Endothelial cell of umbilical vein (primary cell): Measurements from ENCODE around the gene NCOA3. TPM values are rescaled to one million over a fixed set of nuclear protein-coding genes. Genes with fewer than 3 reads are reported as not detected.

Experiments
- BruUV-seq: library from RNA; stranded (reverse); fragments of 400-500 nt; replicated peaks from 2 replicates; lab custom pipeline; 2021; lab: Mats Ljungman, UMichigan
- CTCF ChIA-PET: fragments of 300-600, 350-600 bp; sonication (Branson Sonifier 250); formaldehyde crosslinking; loops from one replicate; lab custom pipeline; 2021; ENCODE audit warnings: antibody characterized with exemption, inconsistent platforms; lab: Charles Lee
- POLR2A ChIA-PET: fragments of 300-600, 350-600 bp; sonication (Branson Sonifier 250); formaldehyde crosslinking; loops from one replicate; lab custom pipeline; 2021; ENCODE audit warnings: antibody characterized with exemption, inconsistent platforms; lab: Charles Lee
- DNase-seq: peaks from one replicate; pipeline ENCODE4 v3.0.0-alpha.2; 2011; ENCODE audit warnings: low read depth, low spot score
- FAIRE-seq: peaks from 2 replicates; lab custom pipeline; 2011; peaks lifted over from hg19 to GRCh38; lab: Jason Lieb, UNC
- H2AFZ ChIP-seq: 2 replicates; pipeline ENCODE4 v1.6.0; 2012; ENCODE audit warnings: low read depth, low read length, control low read depth, inconsistent platforms
- H3K27ac ChIP-seq: 2 replicates; pipeline ENCODE4 v1.5.1; 2011; ENCODE audit warnings: low read depth, mild to moderate bottlenecking, control low read depth, low read length, moderate library complexity; ENCODE audit not compliant: insufficient read depth
- H3K27me3 ChIP-seq, 2 experiments: 2 replicates each; pipeline versions ENCODE4 v1.6.0 to v1.6.1; 2011; ENCODE audit warnings: low read length in 2 of 2, mixed read lengths in 1 of 2; ENCODE audit not compliant: control insufficient read depth in 2 of 2, insufficient read depth in 2 of 2
- H3K36me3 ChIP-seq, 2 experiments: 2 replicates in 1 of 2; 3 replicates in 1 of 2; pipeline ENCODE4 v1.5.1; 2011; ENCODE audit warnings: low read length in 2 of 2, mild to moderate bottlenecking in 1 of 2, moderate library complexity in 1 of 2; ENCODE audit not compliant: control insufficient read depth in 2 of 2, insufficient read depth in 2 of 2; ENCODE audit errors: extremely low read depth in 1 of 2
- H3K4me1 ChIP-seq: 3 replicates; pipeline ENCODE4 v1.5.1; 2011; ENCODE audit warnings: mild to moderate bottlenecking, low read length; ENCODE audit not compliant: control insufficient read depth, insufficient read depth; ENCODE audit errors: extremely low read depth
- H3K4me2 ChIP-seq: 2 replicates; pipeline ENCODE4 v1.6.1; 2011; ENCODE audit warnings: low read length, control low read depth, mixed read lengths; ENCODE audit not compliant: insufficient read depth
- H3K4me3 ChIP-seq, 3 experiments: fragments of 200-600 bp in 1 of 3; sonication (generic), shearing (Covaris generic) in 1 of 3; replicated peaks in 1 of 3; 2 replicates each; pipeline ENCODE4 v1.5.1; 2011 to 2016; ENCODE audit warnings: control low read depth in 3 of 3, low read length in 3 of 3, mild to moderate bottlenecking in 2 of 3, inconsistent platforms in 1 of 3, low read depth in 1 of 3, moderate library complexity in 1 of 3; ENCODE audit not compliant: insufficient read depth in 1 of 3
- H3K79me2 ChIP-seq: 2 replicates; pipeline ENCODE4 v1.6.0; 2012; ENCODE audit warnings: low read length, inconsistent platforms; ENCODE audit not compliant: control insufficient read depth, insufficient read depth
- H3K9ac ChIP-seq: replicated peaks from 2 replicates; pipeline ENCODE3; 2011; ENCODE audit warnings: low read length, control low read depth; ENCODE audit not compliant: insufficient read depth; ENCODE audit errors: extremely low read depth
- H3K9me1 ChIP-seq: replicated peaks from 3 replicates; pipeline ENCODE4 v1.6.0; 2011; ENCODE audit warnings: mild to moderate bottlenecking, low read length; ENCODE audit not compliant: control insufficient read depth, insufficient read depth; ENCODE audit errors: extremely low read depth
- H3K9me3 ChIP-seq: replicated peaks from 2 replicates; pipeline ENCODE4 v1.5.1; 2012; ENCODE audit warnings: low read length, inconsistent platforms; ENCODE audit not compliant: control insufficient read depth, insufficient read depth
- H4K20me1 ChIP-seq: replicated peaks from 2 replicates; pipeline ENCODE3; 2011; ENCODE audit warnings: mild to moderate bottlenecking, low read length; ENCODE audit not compliant: control insufficient read depth, insufficient read depth; ENCODE audit errors: extremely low read depth
- EZH2 ChIP-seq: IDR thresholded peaks from 2 replicates; pipeline ENCODE4 v1.6.1; 2012; ENCODE audit warnings: borderline replicate concordance, low read depth, mild to moderate bottlenecking, moderate library complexity, low read length, inconsistent platforms; ENCODE audit not compliant: severe bottlenecking
- FOS ChIP-seq: IDR thresholded peaks from 2 replicates; pipeline ENCODE4 v1.6.1; 2011; ENCODE audit warnings: mild to moderate bottlenecking, low read length, moderate library complexity, borderline replicate concordance; ENCODE audit not compliant: insufficient read depth
- GATA2 ChIP-seq: IDR thresholded peaks from 2 replicates; pipeline ENCODE4 v1.7.0; 2011; ENCODE audit warnings: low read depth, mild to moderate bottlenecking, moderate library complexity, mixed read lengths, low read length; ENCODE audit not compliant: insufficient read length, insufficient read depth
- JUN ChIP-seq: IDR thresholded peaks from 2 replicates; pipeline ENCODE4 v1.6.1; 2011; ENCODE audit warnings: borderline replicate concordance, low read depth; ENCODE audit not compliant: insufficient read length, insufficient read depth
- MYC ChIP-seq: IDR thresholded peaks from one replicate; pipeline ENCODE4 v1.6.1; 2011; ENCODE audit warnings: mild to moderate bottlenecking, low read depth, low read length
- POLR2AphosphoS5 ChIP-seq: IDR thresholded peaks from 2 replicates; pipeline ENCODE4 v1.6.1; 2012; ENCODE audit warnings: low read depth, mild to moderate bottlenecking, control low read depth, low read length, moderate library complexity; ENCODE audit not compliant: insufficient read depth
- dilution Hi-C: fragments of 300-500 bp; cut with MboI; formaldehyde crosslinking; loops from one replicate; pipeline ENCODE4 v1.15.0; 2019; ENCODE audit warnings: low sequenced_read_pairs; ENCODE audit not compliant: extremely low pct_ligation_motif_present
- intact Hi-C: fragments of 100-400 bp; cut with micrococcal nuclease; formaldehyde crosslinking; loops from one replicate; pipeline ENCODE4 v1.10.0; 2022
- polyA plus RNA-seq, 4 experiments: library from polyadenylated mRNA; depleted of rRNA in 3 of 4; stranded (reverse) in 3 of 4; unstranded in 1 of 4; fragments of >200 nt; gene quantifications; 2 replicates each; pipeline versions ENCODE4 v1.2.1 to v1.2.3, GENCODE V29; 2011 to 2012; ENCODE audit warnings: missing spikeins in 1 of 4
- total RNA-seq: library from RNA; stranded (reverse); gene quantifications from 2 replicates; pipeline ENCODE4 v1.2.3, GENCODE V29; 2021
- TF ChIP-seq, protein P1 (sequence below), 2 donors: IDR thresholded peaks; 1 replicate in 1 of 2; 2 replicates in 1 of 2; pipeline ENCODE4 v1.5.1; 2011; ENCODE audit warnings: low read length in 2 of 2, mild to moderate bottlenecking in 2 of 2, moderate library complexity in 2 of 2, control low read depth in 1 of 2, inconsistent platforms in 1 of 2, low read depth in 1 of 2; ENCODE audit not compliant: insufficient read depth in 1 of 2; ENCODE audit errors: extremely low read depth in 1 of 2
- TF ChIP-seq, protein P2 (sequence below): IDR thresholded peaks from 2 replicates; pipeline ENCODE4 v1.6.1; 2011; ENCODE audit not compliant: insufficient read depth, insufficient read length

Gene NCOA3
- total and polyA plus RNA-seq, 2 donors (not counting 3 experiments of a cell fraction or from before 2014, with no cell fraction given): 12.0 to 35.6 TPM

DNA sequence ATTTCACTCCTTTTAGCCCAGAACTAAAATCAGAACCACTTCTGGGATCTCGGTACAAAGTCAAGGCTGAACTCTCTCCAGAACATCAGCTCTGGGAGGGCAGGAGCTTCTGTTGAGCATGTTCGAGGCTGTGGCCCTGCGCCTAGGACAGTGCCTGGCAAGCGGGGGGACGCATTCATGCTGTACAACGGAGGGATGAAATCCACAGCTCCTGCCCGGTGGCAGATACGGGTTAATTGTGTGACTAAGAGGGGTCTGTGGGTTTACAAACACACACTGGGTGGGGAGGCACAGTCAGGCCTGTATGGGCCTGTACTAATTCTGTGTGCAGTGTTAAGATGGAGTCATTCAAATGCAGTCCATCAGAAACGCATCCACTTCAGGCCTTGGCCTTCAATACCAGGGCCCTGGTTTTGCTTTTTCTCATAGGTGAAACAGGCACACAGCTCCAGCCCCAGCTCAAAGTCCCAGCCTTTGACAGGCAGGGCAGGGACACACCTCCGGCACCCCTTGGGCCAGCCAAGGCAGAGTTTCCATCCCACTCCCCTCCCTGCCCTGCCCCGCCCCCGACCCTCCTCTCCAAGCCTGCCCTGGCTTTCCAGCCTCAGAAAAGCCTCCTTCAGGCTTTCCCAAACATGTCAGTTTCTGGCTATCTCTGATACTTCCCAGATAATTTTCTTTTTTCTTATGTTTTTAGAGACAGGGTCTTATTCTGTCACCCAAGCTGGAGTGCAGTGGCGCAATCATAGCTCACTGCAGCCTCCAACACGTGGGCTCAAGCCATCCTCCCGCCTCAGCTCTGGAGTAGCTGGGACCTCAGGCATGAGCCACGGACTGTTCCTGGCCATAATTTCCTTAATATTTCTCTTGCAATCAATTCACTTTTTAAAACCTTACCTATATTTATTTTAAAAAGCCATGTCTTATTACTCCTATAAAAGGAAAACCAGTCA is 173.8 kb downstream of the NCOA3 start:
- no peak overlapping the region for H3K4me3 ChIP-seq
- CTCF ChIA-PET: interaction anchor here (1.1 to 15.4 kb wide), 6 partner anchors 12 to 944 kb away, joined by 3 to 302 read pairs (median 10); no protein-coding TSS in a partner anchor
- no peaks in the 10 kb centered on the region for H3K36me3 ChIP-seq
- H4K20me1 ChIP-seq: no peaks in the 10 kb centered on the region
- no peaks in the 10 kb centered on the region for H3K4me1 ChIP-seq
- no TSS peak for BruUV-seq
- dilution Hi-C loops (no loop called here), intact Hi-C loops (loop anchor here (2.0 kb wide), 1 partner anchor 111 kb away; no protein-coding TSS in a partner anchor)
- no peaks in the 10 kb centered on the region for H3K9me3 ChIP-seq
- H3K27me3 ChIP-seq: no peaks in the 10 kb centered on the region
- no peak overlapping the region for H2AFZ ChIP-seq
- H3K9me1 ChIP-seq: no peaks in the 10 kb centered on the region
- no peak overlapping the region for H3K27ac ChIP-seq
- FAIRE-seq: no peak
- no peak overlapping the region for H3K4me2 ChIP-seq
- POLR2A ChIA-PET: no interaction called here
- no peak for DNase-seq
- TF ChIP-seq, protein P1, sequence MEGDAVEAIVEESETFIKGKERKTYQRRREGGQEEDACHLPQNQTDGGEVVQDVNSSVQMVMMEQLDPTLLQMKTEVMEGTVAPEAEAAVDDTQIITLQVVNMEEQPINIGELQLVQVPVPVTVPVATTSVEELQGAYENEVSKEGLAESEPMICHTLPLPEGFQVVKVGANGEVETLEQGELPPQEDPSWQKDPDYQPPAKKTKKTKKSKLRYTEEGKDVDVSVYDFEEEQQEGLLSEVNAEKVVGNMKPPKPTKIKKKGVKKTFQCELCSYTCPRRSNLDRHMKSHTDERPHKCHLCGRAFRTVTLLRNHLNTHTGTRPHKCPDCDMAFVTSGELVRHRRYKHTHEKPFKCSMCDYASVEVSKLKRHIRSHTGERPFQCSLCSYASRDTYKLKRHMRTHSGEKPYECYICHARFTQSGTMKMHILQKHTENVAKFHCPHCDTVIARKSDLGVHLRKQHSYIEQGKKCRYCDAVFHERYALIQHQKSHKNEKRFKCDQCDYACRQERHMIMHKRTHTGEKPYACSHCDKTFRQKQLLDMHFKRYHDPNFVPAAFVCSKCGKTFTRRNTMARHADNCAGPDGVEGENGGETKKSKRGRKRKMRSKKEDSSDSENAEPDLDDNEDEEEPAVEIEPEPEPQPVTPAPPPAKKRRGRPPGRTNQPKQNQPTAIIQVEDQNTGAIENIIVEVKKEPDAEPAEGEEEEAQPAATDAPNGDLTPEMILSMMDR (IDR thresholded peaks at IDR 0.05; ENCODE audit: extremely low read depth in 1 of 2, insufficient read depth in 1 of 2, low read depth in 1 of 2, low read length in 2 of 2): no peak
- no peak for TF ChIP-seq MYC
- no peak for TF ChIP-seq JUN
- TF ChIP-seq, protein P2, sequence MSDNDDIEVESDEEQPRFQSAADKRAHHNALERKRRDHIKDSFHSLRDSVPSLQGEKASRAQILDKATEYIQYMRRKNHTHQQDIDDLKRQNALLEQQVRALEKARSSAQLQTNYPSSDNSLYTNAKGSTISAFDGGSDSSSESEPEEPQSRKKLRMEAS: no peak
- no peak for TF ChIP-seq POLR2AphosphoS5
- TF ChIP-seq GATA2: no peak
- no peak for TF ChIP-seq EZH2
- TF ChIP-seq FOS: no peak
- H3K9ac ChIP-seq: no peak overlapping the region
- H3K79me2 ChIP-seq: no peaks in the 10 kb centered on the region
